Measurements from ENCODE around the gene HRC. TPM values are rescaled to one million over a fixed set of nuclear protein-coding genes. Genes with fewer than 3 reads are reported as not detected.

The HRC gene, protein sequence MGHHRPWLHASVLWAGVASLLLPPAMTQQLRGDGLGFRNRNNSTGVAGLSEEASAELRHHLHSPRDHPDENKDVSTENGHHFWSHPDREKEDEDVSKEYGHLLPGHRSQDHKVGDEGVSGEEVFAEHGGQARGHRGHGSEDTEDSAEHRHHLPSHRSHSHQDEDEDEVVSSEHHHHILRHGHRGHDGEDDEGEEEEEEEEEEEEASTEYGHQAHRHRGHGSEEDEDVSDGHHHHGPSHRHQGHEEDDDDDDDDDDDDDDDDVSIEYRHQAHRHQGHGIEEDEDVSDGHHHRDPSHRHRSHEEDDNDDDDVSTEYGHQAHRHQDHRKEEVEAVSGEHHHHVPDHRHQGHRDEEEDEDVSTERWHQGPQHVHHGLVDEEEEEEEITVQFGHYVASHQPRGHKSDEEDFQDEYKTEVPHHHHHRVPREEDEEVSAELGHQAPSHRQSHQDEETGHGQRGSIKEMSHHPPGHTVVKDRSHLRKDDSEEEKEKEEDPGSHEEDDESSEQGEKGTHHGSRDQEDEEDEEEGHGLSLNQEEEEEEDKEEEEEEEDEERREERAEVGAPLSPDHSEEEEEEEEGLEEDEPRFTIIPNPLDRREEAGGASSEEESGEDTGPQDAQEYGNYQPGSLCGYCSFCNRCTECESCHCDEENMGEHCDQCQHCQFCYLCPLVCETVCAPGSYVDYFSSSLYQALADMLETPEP
- total RNA-seq: not detected in 2 replicates

DNA sequence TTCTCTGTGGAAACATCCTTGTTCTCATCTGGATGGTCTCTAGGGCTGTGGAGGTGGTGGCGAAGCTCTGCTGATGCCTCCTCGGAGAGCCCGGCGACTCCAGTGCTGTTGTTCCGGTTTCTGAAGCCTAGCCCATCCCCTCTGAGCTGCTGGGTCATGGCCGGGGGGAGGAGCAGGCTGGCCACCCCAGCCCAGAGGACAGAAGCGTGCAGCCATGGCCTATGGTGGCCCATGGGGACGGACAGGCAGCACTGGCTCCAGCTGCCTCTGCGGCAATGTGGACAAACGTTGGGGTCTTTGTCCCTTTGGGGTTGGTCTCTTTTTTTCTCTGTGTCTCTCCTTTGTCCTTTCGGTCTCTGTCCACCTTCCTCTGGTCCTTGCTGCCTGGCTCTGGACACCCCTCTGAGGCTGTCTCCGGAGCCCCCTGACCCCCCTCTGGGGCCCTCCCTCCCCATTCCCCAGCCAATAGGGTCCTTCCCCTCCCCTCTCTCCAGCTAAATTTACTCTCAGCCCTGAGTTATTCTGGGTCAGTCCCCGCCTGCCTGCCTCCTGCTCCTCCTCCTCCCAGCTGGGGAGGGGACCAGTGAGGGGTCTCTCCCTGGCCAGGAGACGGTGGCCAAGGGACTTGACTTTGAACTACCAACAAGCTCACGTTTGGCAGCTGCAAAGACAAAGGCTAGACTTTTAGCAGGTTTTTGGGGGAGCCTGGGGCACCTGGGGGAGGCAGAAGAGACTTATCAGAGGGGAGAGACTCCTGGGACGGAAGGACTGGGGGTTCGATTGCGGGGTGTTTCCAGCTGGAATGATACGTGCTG, at the start of gene HRC:
HRC (minus strand) TSS at position 392 of the 815 bp plus-strand sequence; CDS start at position 233, 159 bp downstream.

DNA sequence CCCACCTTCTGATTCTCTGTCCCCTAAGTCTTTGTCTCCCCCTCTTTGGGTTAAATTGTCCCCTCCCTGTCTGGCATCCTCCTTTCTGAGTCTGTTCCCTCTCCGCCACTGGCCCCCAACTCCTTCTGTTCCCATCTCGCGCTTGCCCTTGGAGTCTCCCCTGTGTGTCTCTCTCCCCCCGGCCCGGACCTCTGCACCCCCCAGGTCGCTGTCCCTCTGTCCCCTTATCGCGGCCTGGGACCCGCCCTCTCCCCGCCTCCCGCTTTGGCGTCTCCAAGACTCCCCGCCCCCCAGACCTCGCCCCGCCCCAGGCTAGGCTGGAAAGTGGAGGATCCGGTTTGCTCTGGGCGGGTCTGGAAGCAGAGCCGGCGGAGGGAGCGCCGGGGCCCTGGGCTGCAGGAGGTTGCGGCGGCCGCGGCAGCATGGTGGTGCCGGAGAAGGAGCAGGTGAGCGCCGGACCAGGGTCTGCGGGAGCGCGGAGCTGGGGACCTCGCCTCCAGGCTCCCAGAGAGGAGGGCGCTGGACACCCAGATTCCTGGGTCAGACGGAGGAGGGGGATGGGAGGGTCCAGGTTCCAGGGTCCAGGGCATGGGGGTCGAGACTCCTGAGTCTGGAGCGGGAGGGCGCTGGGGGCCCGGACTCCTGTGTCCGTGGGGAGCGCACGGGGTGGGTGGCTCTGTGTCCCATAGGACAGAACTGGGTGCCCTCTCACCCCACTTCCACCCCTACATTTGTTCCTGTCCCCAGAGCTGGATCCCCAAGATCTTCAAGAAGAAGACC, 2.4 kb upstream of the HRC start, which contains the start of gene TRPM4:
TRPM4 (plus strand) TSS at position 348 of the 780 bp plus-strand sequence; CDS start at position 423, 75 bp downstream.

GRCh38 chr19:49119411-49120324, 35.5 kb downstream of the HRC start, which contains the start of gene PPFIA3:
TSS of gene PPFIA3 (plus strand) at chr19:49119544. CDS start at chr19:49127874, 8,330 bp downstream.

DNA sequence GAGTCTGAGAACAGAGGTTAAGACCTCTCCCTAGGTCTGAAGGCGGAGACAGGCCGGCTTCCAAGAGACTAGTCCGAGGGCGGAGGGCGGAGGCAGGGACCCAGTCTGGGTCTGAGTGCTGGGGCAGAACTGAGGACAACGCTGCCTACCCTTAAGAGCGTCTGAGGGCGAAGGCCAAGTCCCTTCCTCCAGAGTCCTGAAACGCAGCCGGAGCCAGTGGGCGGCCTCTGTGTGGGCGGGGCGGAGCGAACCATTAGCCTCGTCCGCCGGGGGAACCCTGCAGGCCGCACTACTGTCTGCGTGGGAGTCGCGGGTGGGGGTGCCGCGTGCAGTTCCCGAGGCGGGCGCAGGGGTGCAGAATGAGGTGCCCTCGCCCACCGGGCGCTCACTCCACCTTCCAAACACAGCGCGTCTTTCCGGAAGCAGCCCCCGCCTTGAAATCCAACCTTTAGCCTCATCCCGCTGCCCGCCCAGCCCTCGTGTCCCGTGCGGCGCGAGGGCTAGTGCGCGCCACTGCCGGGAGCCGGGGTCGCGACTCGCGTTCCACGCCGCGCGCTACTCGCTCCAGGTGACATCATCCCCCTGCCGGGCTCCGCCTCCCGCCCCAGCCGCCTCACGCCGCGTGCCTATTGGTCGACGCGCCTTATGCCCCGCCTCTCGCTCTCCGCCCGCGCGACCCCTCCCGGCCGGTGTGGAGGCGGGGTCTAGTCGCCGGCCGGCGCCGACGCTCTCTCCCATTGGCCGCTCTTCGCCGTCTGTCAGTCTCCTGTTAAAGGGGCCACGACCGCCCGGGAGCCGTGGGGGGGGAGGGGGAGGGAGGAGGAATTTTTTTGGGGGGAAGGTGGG, 36.4 kb downstream of the HRC start, which contains the start of gene C19orf73:
C19orf73 (minus strand) TSS at position 579 of the 846 bp plus-strand sequence; CDS start at position 458, 121 bp downstream.

DNA sequence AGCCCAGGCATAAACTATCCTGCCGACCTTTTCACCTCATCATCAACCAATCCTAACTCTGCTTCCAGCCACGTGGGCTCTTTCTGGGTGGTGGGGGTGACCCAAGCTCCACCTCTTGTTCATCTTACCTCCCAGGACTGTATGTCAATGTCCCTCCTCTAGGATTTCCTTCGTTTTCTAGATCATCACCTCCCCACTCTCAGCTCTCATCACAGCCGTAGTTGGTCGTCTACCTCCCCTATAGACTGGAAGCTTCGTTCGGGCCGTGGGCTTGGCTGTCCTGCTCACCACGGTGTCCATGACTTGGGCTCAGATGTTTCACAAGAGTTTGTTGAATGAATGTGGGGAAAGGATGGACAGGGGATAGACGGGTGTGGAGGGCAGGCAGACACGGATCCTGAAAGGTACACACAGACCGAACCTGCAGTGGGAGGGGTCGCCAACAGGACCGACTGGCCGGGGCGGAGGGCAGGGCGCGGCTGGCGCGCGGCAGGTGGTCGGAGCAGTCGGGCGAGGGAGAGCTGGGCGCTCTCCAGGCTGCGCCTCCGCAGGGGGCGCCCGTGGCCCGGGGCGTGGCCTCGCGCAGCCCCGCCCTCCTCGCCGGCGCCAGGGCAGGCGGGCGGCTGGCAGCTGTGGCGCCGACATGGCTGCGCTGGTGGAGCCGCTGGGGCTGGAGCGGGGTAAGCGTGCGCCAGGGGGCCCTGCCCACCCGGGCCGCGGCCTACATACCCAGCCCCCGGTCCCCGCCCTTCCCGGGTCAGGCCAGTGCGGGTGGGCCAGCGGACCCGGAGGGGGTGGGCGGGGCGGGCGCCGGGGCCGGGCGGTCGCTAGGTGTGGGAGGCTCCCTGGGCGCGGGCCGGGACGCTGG, 41.2 kb downstream of the HRC start, which contains the start of gene LIN7B:
LIN7B (plus strand) TSS at position 609 of the 868 bp plus-strand sequence; CDS start at position 644, 35 bp downstream.

Other genes starting within 250 kb of the HRC start
- 0.11 and 1.2 TPM in 2 replicates for gene DHDH, start 221.7 kb downstream of the HRC start, total RNA-seq
- gene BAX, start 200.5 kb downstream of the HRC start, total RNA-seq: 92.1 and 106 TPM in 2 replicates
- gene FTL, start 190.1 kb downstream of the HRC start, total RNA-seq: 713 and 910 TPM in 2 replicates
- gene GYS1, start 162.1 kb downstream of the HRC start, total RNA-seq: 46.7 and 54.8 TPM in 2 replicates
- 231 and 392 TPM in 2 replicates for gene RUVBL2, start 161.5 kb downstream of the HRC start, total RNA-seq
- gene LHB, start 138.3 kb downstream of the HRC start, total RNA-seq: not detected in 2 replicates
- gene CGB3, start 131.1 kb downstream of the HRC start, total RNA-seq: not detected in 2 replicates
- 0.99 TPM in 1 of 2 replicates, not detected in the other for gene CGB2, start 123.5 kb downstream of the HRC start, total RNA-seq
- not detected in 2 replicates for gene CGB1, start 118.5 kb downstream of the HRC start, total RNA-seq
- gene CGB5, start 111.5 kb downstream of the HRC start, total RNA-seq: not detected in 2 replicates
- not detected in 2 replicates for gene CGB8, start 106.3 kb downstream of the HRC start, total RNA-seq
- gene CGB7, start 97.6 kb downstream of the HRC start, total RNA-seq: 0.30 and 8.4 TPM in 2 replicates
- 4.9 and 5.7 TPM in 2 replicates for gene NTF4, start 90.6 kb downstream of the HRC start, total RNA-seq
- gene KCNA7, start 82.7 kb downstream of the HRC start, total RNA-seq: not detected in 2 replicates
- 114 and 271 TPM in 2 replicates for gene SNRNP70, start 69.9 kb downstream of the HRC start, total RNA-seq
- 2.9 and 5.7 TPM in 2 replicates for gene LIN7B, start 41.0 kb downstream of the HRC start, total RNA-seq
- 4.1 and 5.4 TPM in 2 replicates for gene C19orf73, start 36.3 kb downstream of the HRC start, total RNA-seq
- 4.0 and 6.6 TPM in 2 replicates for gene PPFIA3, start 35.9 kb downstream of the HRC start, total RNA-seq
- 17.2 and 32.5 TPM in 2 replicates for gene TRPM4, start 2.4 kb upstream of the HRC start, total RNA-seq
- gene SLC6A16, start 169.8 kb upstream of the HRC start, total RNA-seq: not detected in 2 replicates
- gene CD37, start 180.0 kb upstream of the HRC start, total RNA-seq: not detected in 2 replicates
- gene TEAD2, start 207.0 kb upstream of the HRC start, total RNA-seq: 19.2 and 20.5 TPM in 2 replicates
- not detected in 2 replicates for gene DKKL1, start 208.5 kb upstream of the HRC start, total RNA-seq
- not detected in 2 replicates for gene KASH5, start 232.9 kb upstream of the HRC start, total RNA-seq